K562 (cell line): Measurements from ENCODE around the gene NBEAL1. TPM values are rescaled to one million over a fixed set of nuclear protein-coding genes. Genes with fewer than 3 reads are reported as not detected.

ENCODE experiments used
- ATAC-seq: fragments of 200-7000 bp; cut with Tn5 transposase; 3 replicates; pipeline ENCODE4 v1.9.1; 2020; ENCODE audit warnings: moderate library complexity
- BruUV-seq: library from RNA; stranded (reverse); fragments of 400-500 nt; replicated peaks from 2 replicates; lab custom pipeline; 2021; lab: Mats Ljungman, UMichigan
- CTCF ChIA-PET: fragments of 300-600 bp; formaldehyde crosslinking; extraction: SDS; loops from one replicate; lab custom pipeline; 2021; ENCODE audit warnings: low intra/inter-chr PET ratio; lab: Yijun Ruan, JAX
- POLR2A ChIA-PET: fragments of 300-600, 350-650 bp; sonication (Branson Sonifier 250); formaldehyde crosslinking; extraction: SDS; loops from one replicate; lab custom pipeline; 2021; ENCODE audit warnings: antibody characterized with exemption, inconsistent platforms; lab: Yijun Ruan, JAX
- DNase-seq, 4 experiments: peaks; one replicate each; pipeline versions ENCODE4 v3.0.0 to v3.0.0-alpha.2; 2011 to 2018; ENCODE audit warnings: low spot score in 3 of 4, mixed read lengths in 3 of 4; ENCODE audit errors: extremely low read depth in 1 of 4
- FAIRE-seq: peaks from 2 replicates; lab custom pipeline; 2011; peaks lifted over from hg19 to GRCh38; lab: Jason Lieb, UNC
- H2AFZ ChIP-seq: 2 replicates; pipeline ENCODE4 v1.6.0; 2011; ENCODE audit warnings: low read depth, low read length, control low read depth, inconsistent platforms
- H3K27ac ChIP-seq: fragments of 200-600 bp; 3 replicates; pipeline ENCODE4 v1.8.0; 2011; ENCODE audit warnings: low read depth, mild to moderate bottlenecking, control low read depth, inconsistent platforms, low read length, moderate library complexity, mixed read lengths; ENCODE audit errors: extremely low read depth
- H3K27me3 ChIP-seq, 2 experiments: fragments of 300-600 bp in 1 of 2; 2 replicates in 1 of 2; 3 replicates in 1 of 2; pipeline versions ENCODE4 v1.6.0 to v1.8.0; 2011; ENCODE audit warnings: inconsistent platforms in 2 of 2, low read length in 2 of 2, mild to moderate bottlenecking in 1 of 2, mixed read lengths in 1 of 2, moderate library complexity in 1 of 2; ENCODE audit not compliant: control insufficient read depth in 2 of 2, insufficient read depth in 2 of 2
- H3K36me3 ChIP-seq: fragments of 300-600 bp; 3 replicates; pipeline ENCODE4 v1.8.0; 2011; ENCODE audit warnings: mild to moderate bottlenecking, low read length, inconsistent platforms; ENCODE audit not compliant: control insufficient read depth, insufficient read depth
- H3K4me1 ChIP-seq, 2 experiments: fragments of 200-600 bp in 1 of 2; replicated peaks in 1 of 2; 2 replicates in 1 of 2; 3 replicates in 1 of 2; pipeline versions ENCODE4 v1.5.1 to v1.8.0; 2011; ENCODE audit warnings: inconsistent platforms in 2 of 2, low read length in 2 of 2, mild to moderate bottlenecking in 1 of 2, mixed read lengths in 1 of 2, moderate library complexity in 1 of 2; ENCODE audit not compliant: control insufficient read depth in 2 of 2, insufficient read depth in 2 of 2
- H3K4me2 ChIP-seq: 2 replicates; pipeline ENCODE4 v1.6.1; 2011; ENCODE audit warnings: low read length, control low read depth, inconsistent platforms, mixed read lengths; ENCODE audit not compliant: insufficient read depth
- H3K4me3 ChIP-seq: fragments of 200-600 bp; sonication (generic), shearing (Covaris generic); 2 replicates; pipeline ENCODE4 v1.5.1; 2016; ENCODE audit warnings: control low read depth, inconsistent platforms
- H3K79me2 ChIP-seq: fragments of 200-600 bp; 3 replicates; pipeline ENCODE4 v1.8.0; 2011; ENCODE audit warnings: low read length, inconsistent platforms; ENCODE audit not compliant: control insufficient read depth, insufficient read depth
- H3K9ac ChIP-seq, 2 experiments: 2 replicates each; pipeline versions ENCODE4 v1.6.0 to v1.6.1; 2011; ENCODE audit warnings: low read depth in 2 of 2, low read length in 2 of 2, control low read depth in 1 of 2, inconsistent platforms in 1 of 2, mild to moderate bottlenecking in 1 of 2, mixed read lengths in 1 of 2; ENCODE audit not compliant: insufficient read depth in 1 of 2
- H3K9me1 ChIP-seq: one replicate; pipeline ENCODE4 v1.6.0; 2011; ENCODE audit warnings: inconsistent platforms, mild to moderate bottlenecking, low read length, moderate library complexity; ENCODE audit not compliant: control insufficient read depth, insufficient read depth
- H3K9me3 ChIP-seq: replicated peaks from 2 replicates; pipeline ENCODE4 v1.5.1; 2011; ENCODE audit warnings: low read depth, low read length, inconsistent platforms; ENCODE audit not compliant: control insufficient read depth, insufficient read depth
- H4K20me1 ChIP-seq: replicated peaks from 2 replicates; pipeline ENCODE4 v1.6.1; 2011; ENCODE audit warnings: low read length, inconsistent platforms, mixed read lengths; ENCODE audit not compliant: control insufficient read depth, insufficient read depth
- CCAR2 ChIP-seq: fragments of 200-400 bp; formaldehyde crosslinking; IDR thresholded peaks from 2 replicates; pipeline ENCODE4 v1.6.1; 2017; ENCODE audit warnings: mild to moderate bottlenecking, low read depth, low read length
- E2F8 ChIP-seq: fragments of 450-650 bp; IDR thresholded peaks from 2 replicates; pipeline ENCODE4 v1.7.1; 2018; ENCODE audit warnings: mild to moderate bottlenecking, low read depth; ENCODE audit not compliant: partially characterized antibody
- ELF1 ChIP-seq: fragments of 200-800 bp; sonication (Bioruptor generic); IDR thresholded peaks from 2 replicates; pipeline ENCODE4 v1.6.1; 2016; ENCODE audit warnings: missing genetic modification characterization, missing compliant biosample characterization
- MAFF ChIP-seq: IDR thresholded peaks from 2 replicates; pipeline ENCODE4 v1.6.1; 2012; ENCODE audit warnings: low read length, improper control_type of control experiment
- PATZ1 ChIP-seq: fragments of 250-450 bp; sonication (Bioruptor Pico); IDR thresholded peaks from 2 replicates; pipeline ENCODE4 v1.5.0; 2020; ENCODE audit warnings: mild to moderate bottlenecking, borderline replicate concordance
- PHF21A ChIP-seq: fragments of 450-650 bp; IDR thresholded peaks from 2 replicates; pipeline ENCODE4 v1.6.1; 2017; ENCODE audit warnings: low read depth, borderline replicate concordance
- RFX1 ChIP-seq: fragments of 450-650 bp; IDR thresholded peaks from 2 replicates; pipeline ENCODE4 v1.6.1; 2016; ENCODE audit warnings: mild to moderate bottlenecking, moderate library complexity
- RFX5 ChIP-seq: IDR thresholded peaks from 2 replicates; pipeline ENCODE4 v1.6.1; 2011; ENCODE audit warnings: low read depth, mild to moderate bottlenecking, improper control_type of control experiment, low read length
- SMAD1 ChIP-seq: fragments of 150-350 bp; IDR thresholded peaks from 2 replicates; pipeline ENCODE4 v1.6.1; 2014; ENCODE audit warnings: low read length, low read depth; ENCODE audit not compliant: partially characterized antibody
- TRIM28 ChIP-seq: fragments of 450-650 bp; IDR thresholded peaks from 2 replicates; pipeline ENCODE4 v1.6.1; 2017
- ZBED1 ChIP-seq: IDR thresholded peaks from 2 replicates; pipeline ENCODE4 v1.6.1; 2014
- ZBTB5 ChIP-seq: fragments of 450-650 bp; IDR thresholded peaks from 2 replicates; pipeline ENCODE4 v1.6.1; 2017; ENCODE audit warnings: antibody characterized with exemption
- WGBS: fragments of 100-300 bp; shearing (Covaris generic); methylation state at CpG from one replicate; pipeline ENCODE4 v1.1.6; 2016; ENCODE audit warnings: low coverage, mixed read lengths; ENCODE audit not compliant: insufficient coverage; ENCODE audit errors: missing lambda C conversion rate; 5-methylcytosine and 5-hydroxymethylcytosine counted together
- in situ Hi-C: fragments of 300-500 bp; cut with MboI; formaldehyde crosslinking; loops from 4 replicates; pipeline ENCODE4 v1.15.0; 2018; ENCODE audit warnings: inconsistent platforms, mixed read lengths
- intact Hi-C: fragments of 100-400 bp; cut with micrococcal nuclease; formaldehyde crosslinking; loops from 2 replicates; pipeline ENCODE4 v1.14.2; 2022
- polyA plus RNA-seq, 8 experiments: library from polyadenylated mRNA; depleted of rRNA in 4 of 8; stranded (reverse) in 5 of 8; unstranded in 3 of 8; fragments of >200 nt; fragmentation: Nextera tagmentation in 2 of 8; fragmentation: Illumina TruSeq in 1 of 8; extraction: Ambion mirVana in 2 of 8; extraction: Trizol in 1 of 8; gene quantifications; 2 replicates each; pipeline versions ENCODE4 v1.2.1 to v1.2.3, GENCODE V29; 2011 to 2014; ENCODE audit warnings: inconsistent platforms in 1 of 8, missing spikeins in 1 of 8
- total RNA-seq, 7 experiments: library from RNA; depleted of rRNA in 6 of 7; stranded (reverse); fragments of >200 nt in 6 of 7; fragmentation: Illumina TruSeq in 2 of 7; extraction: Trizol in 2 of 7; gene quantifications; 2 replicates each; pipeline versions ENCODE4 v1.2.1 to v1.2.3, GENCODE V29; 2011 to 2021; ENCODE audit warnings: low replicate concordance in 1 of 7

NBEAL1 gene
- total and polyA plus RNA-seq, 9 of the 15 experiments (the other 6 are each of a cell fraction or from before 2014, with no cell fraction given): 2.1 to 13.5 (median 7.3) TPM

- H3K27me3 ChIP-seq: no peaks in the 10 kb centered on the region
- no peak overlapping the region for H3K9ac ChIP-seq
- H4K20me1 ChIP-seq: no peaks in the 10 kb centered on the region
- no peak overlapping the region for H3K4me3 ChIP-seq
- no peaks in the 10 kb centered on the region for H3K9me1 ChIP-seq
- FAIRE-seq: no peak
- H3K4me2 ChIP-seq: no peak overlapping the region
- H3K27ac ChIP-seq: no peak overlapping the region
- ChIA-PET POLR2A (no interaction called here), CTCF (no interaction called here)
- intact Hi-C loops (no loop called here), in situ Hi-C loops (no loop called here)
- H2AFZ ChIP-seq: no peak overlapping the region
- 68% methylated on average over 2 of the region's 3 CpGs for WGBS
- H3K79me2 ChIP-seq: no peaks in the 10 kb centered on the region
- DNase-seq: no peak
- BruUV-seq: no TSS peak
- no peak for ATAC-seq
- 0 out of 3 replicates have a peak, but pooled peaks cover 5% of the 10 kb centered on the region for H3K36me3 ChIP-seq
- no peaks in the 10 kb centered on the region for H3K4me1 ChIP-seq
- H3K9me3 ChIP-seq: no peaks in the 10 kb centered on the region
- TF ChIP-seq RFX5: no peak
- TF ChIP-seq RFX1: no peak
- no peak for TF ChIP-seq MAFF
- no peak for TF ChIP-seq PATZ1 (CRISPR knock-in tag)
- no peak for TF ChIP-seq ELF1 (tag)
- no peak for TF ChIP-seq ZBED1
- TF ChIP-seq CCAR2: no peak
- TF ChIP-seq ZBTB5: no peak
- TF ChIP-seq E2F8: no peak
- no peak for TF ChIP-seq TRIM28
- TF ChIP-seq SMAD1: no peak
- TF ChIP-seq PHF21A: no peak
Measured at GRCh38 chr2:203062126-203062525, 47.5 kb downstream of the NBEAL1 start.
